Uterus (tissue), 4 donors: ENCODE measurements around the gene TMEM94. TPM values are rescaled to one million over a fixed set of nuclear protein-coding genes. Genes with fewer than 3 reads are reported as not detected.

Source experiments
- DNase-seq, 2 donors: peaks; one replicate each; pipeline ENCODE4 v3.0.0-alpha.2; 2019 to 2020
- H3K27ac ChIP-seq, 2 donors: fragments of 200-600 bp; sonication (generic); 1 replicate in 1 of 2; 2 replicates in 1 of 2; pipeline ENCODE4 v1.5.1; 2016 to 2018
- H3K27me3 ChIP-seq, 2 donors: fragments of 200-600 bp; sonication (generic); one replicate each; pipeline ENCODE4 v1.5.1; 2018 to 2019; ENCODE audit warnings: control low read depth in 1 of 2
- H3K36me3 ChIP-seq, 2 donors: fragments of 200-600 bp; sonication (generic); one replicate each; pipeline ENCODE4 v1.5.1; 2019; ENCODE audit warnings: control low read depth in 1 of 2
- H3K4me1 ChIP-seq, 2 donors: fragments of 200-600 bp; sonication (generic); one replicate each; pipeline ENCODE4 v1.5.1; 2018 to 2019; ENCODE audit warnings: control low read depth in 1 of 2
- H3K4me3 ChIP-seq, 2 donors: fragments of 200-600 bp; sonication (generic); 1 replicate in 1 of 2; 2 replicates in 1 of 2; pipeline ENCODE4 v1.5.1; 2018 to 2019; ENCODE audit warnings: mild to moderate bottlenecking in 1 of 2
- H3K9me3 ChIP-seq, 2 donors: fragments of 200-600 bp; sonication (generic); one replicate each; pipeline ENCODE4 v1.5.1; 2019; ENCODE audit warnings: control low read depth in 1 of 2
- POLR2A ChIP-seq, 2 donors: fragments of 450-650 bp; IDR thresholded peaks; one replicate each; pipeline ENCODE4 v1.6.1; 2016; ENCODE audit warnings: antibody characterized with exemption in 2 of 2, mild to moderate bottlenecking in 1 of 2, moderate library complexity in 1 of 2
- intact Hi-C: fragments of 100-400 bp; cut with DNase I; formaldehyde crosslinking; loops from one replicate; pipeline ENCODE4 v1.15.1; 2023; ENCODE audit warnings: low total_unique reads
- total RNA-seq, 4 donors: library from RNA; depleted of rRNA in 3 of 4; stranded (reverse); fragments of >200 nt in 3 of 4; gene quantifications; one replicate each; pipeline versions ENCODE4 v1.1.0 to v1.2.4, GENCODE V29; 2014 to 2023
- TF ChIP-seq, protein P1 (sequence below), 4 experiments: fragments of 200-600 bp in 2 of 4; fragments of 450-650 bp in 2 of 4; sonication (generic) in 2 of 4; IDR thresholded peaks; one replicate each; pipeline ENCODE4 v1.5.1; 2016 to 2019; ENCODE audit warnings: antibody characterized with exemption in 4 of 4, mild to moderate bottlenecking in 2 of 4, moderate library complexity in 1 of 4
- donor health status: DM: yes; HTN: yes; CAD: no.

TMEM94 gene
- total RNA-seq, 4 donors from 2014 or later: 3.8 to 91.2 (median 26.0) TPM

- Histone ChIP-seq H3K36me3 (no peaks in the 10 kb centered on the region), H3K4me3 (no peak overlapping the region), H3K4me1 (no peaks in the 10 kb centered on the region), H3K27me3 (no peaks in the 10 kb centered on the region), H3K9me3 (no peaks in the 10 kb centered on the region), H3K27ac (no peak overlapping the region)
- no peak for DNase-seq
- intact Hi-C loops: no loop called here
- TF ChIP-seq, protein P1, sequence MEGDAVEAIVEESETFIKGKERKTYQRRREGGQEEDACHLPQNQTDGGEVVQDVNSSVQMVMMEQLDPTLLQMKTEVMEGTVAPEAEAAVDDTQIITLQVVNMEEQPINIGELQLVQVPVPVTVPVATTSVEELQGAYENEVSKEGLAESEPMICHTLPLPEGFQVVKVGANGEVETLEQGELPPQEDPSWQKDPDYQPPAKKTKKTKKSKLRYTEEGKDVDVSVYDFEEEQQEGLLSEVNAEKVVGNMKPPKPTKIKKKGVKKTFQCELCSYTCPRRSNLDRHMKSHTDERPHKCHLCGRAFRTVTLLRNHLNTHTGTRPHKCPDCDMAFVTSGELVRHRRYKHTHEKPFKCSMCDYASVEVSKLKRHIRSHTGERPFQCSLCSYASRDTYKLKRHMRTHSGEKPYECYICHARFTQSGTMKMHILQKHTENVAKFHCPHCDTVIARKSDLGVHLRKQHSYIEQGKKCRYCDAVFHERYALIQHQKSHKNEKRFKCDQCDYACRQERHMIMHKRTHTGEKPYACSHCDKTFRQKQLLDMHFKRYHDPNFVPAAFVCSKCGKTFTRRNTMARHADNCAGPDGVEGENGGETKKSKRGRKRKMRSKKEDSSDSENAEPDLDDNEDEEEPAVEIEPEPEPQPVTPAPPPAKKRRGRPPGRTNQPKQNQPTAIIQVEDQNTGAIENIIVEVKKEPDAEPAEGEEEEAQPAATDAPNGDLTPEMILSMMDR (IDR thresholded peaks at IDR 0.05): no peak
- TF ChIP-seq POLR2A (IDR thresholded peaks at IDR 0.05): no peak
Observed at GRCh38 chr17:75482098-75482942, 25.9 kb downstream of the TMEM94 start.

DNA sequence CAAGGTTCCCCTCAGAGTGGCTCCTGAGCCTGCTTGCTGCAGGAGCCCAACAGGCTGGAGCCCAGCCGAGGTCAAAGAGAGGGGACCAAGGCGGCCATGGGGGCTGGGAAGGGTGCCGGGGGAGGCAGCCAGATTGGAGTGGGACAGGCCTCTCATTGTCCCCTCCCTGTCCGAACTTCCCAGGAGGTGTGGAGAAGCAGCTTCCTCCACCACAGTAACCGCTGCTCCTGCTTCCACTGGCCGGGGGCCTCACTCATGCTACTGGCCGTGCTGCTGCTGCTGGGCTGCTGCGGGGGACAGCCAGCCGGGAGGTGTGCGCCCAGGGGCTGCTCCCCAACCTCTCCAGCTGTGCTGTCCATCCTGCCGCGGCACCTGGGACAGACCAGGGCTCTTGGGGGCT, 29.3 kb downstream of the TMEM94 start:
- Histone ChIP-seq H3K36me3 (no peaks in the 10 kb centered on the region), H3K4me3 (no peak overlapping the region), H3K9me3 (no peaks in the 10 kb centered on the region), H3K27ac (no peak overlapping the region), H3K27me3 (no peaks in the 10 kb centered on the region), H3K4me1 (no peaks in the 10 kb centered on the region)
- intact Hi-C loops: no loop called here
- no peak for DNase-seq
- TF ChIP-seq, protein P1 (IDR thresholded peaks at IDR 0.05): no peak
- no peak for TF ChIP-seq POLR2A (IDR thresholded peaks at IDR 0.05)

DNA sequence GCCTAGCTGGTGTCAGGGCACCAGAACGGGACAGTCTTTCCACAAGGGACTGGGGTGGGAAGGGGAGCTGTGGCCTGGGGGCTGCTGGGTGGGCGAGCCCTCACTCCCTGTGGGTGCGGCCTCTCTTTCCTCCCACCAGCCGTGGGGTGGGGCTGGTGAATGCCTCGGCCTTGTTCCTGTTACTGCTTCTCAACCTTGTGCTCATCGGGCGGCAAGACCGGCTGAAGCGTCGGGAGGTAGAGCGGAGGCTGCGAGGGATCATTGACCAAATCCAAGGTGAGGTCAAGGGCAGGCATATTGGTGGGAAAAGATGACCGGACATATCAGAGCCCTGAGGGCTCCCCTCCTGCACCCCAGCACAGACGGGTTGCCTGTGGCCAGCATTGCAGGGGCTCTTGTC, 29.7 kb downstream of the TMEM94 start:
- H3K9me3 ChIP-seq: no peaks in the 10 kb centered on the region
- intact Hi-C loops: no loop called here
- TF ChIP-seq POLR2A (IDR thresholded peaks at IDR 0.05): no peak
- TF ChIP-seq, protein P1 (IDR thresholded peaks at IDR 0.05): no peak
- no peaks in the 10 kb centered on the region for H3K27me3 ChIP-seq
- H3K4me3 ChIP-seq: no peak overlapping the region
- H3K36me3 ChIP-seq: no peaks in the 10 kb centered on the region
- H3K27ac ChIP-seq: no peak overlapping the region
- DNase-seq: no peak
- no peaks in the 10 kb centered on the region for H3K4me1 ChIP-seq

- no peak overlapping the region for H3K27ac ChIP-seq
- DNase-seq: no peak
- H3K4me1 ChIP-seq: no peaks in the 10 kb centered on the region
Observed at GRCh38 chr17:75486951-75487350, 30.5 kb downstream of the TMEM94 start.

More at GRCh38 chr17:75486951-75487350, 30.5 kb downstream of the TMEM94 start:
- Histone ChIP-seq H3K9me3 (no peaks in the 10 kb centered on the region), H3K36me3 (no peaks in the 10 kb centered on the region), H3K4me3 (no peak overlapping the region), H3K27me3 (no peaks in the 10 kb centered on the region)
- no peak for TF ChIP-seq POLR2A (IDR thresholded peaks at IDR 0.05)
- TF ChIP-seq, protein P1 (IDR thresholded peaks at IDR 0.05): no peak
- intact Hi-C loops: no loop called here
